Measurements from ENCODE around the gene RFTN1. TPM values are rescaled to one million over a fixed set of nuclear protein-coding genes. Genes with fewer than 3 reads are reported as not detected.

RFTN1 gene
- total RNA-seq, 1 donor from 2014 or later: 34.7 TPM

DNA sequence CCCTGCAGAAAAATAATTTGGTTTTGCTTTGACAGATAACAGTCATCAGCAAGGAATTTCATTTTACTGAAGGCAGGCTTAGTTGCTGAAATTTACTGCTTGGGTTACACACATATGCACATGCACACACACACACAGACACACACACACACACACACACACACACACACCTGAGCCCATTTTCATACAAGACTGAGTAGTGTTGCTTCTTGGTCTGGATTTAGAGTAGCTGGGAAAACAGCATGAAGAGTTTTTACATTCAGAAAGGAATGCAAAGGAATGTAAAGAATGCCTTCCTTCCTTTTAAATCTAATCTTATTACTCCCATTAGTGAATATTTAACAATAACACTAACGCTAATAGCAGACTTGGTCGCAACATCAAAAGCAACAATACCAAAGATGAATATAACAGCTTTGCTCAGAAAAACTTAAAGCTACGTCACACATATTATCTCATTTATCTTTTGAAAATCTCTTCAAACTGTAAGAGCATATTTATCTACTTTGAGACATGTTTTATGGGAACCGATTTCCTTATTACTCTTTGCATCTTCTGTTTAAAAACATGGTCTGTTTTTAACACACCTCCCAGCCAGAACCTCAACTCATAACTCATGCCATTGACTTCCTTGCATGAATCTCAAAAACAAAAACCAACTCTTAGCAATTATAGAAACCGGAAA lies 32.5 kb downstream of the RFTN1 start:
- DNase-seq (ENCODE audit: low read depth): no peak
- TF ChIP-seq, protein P1, sequence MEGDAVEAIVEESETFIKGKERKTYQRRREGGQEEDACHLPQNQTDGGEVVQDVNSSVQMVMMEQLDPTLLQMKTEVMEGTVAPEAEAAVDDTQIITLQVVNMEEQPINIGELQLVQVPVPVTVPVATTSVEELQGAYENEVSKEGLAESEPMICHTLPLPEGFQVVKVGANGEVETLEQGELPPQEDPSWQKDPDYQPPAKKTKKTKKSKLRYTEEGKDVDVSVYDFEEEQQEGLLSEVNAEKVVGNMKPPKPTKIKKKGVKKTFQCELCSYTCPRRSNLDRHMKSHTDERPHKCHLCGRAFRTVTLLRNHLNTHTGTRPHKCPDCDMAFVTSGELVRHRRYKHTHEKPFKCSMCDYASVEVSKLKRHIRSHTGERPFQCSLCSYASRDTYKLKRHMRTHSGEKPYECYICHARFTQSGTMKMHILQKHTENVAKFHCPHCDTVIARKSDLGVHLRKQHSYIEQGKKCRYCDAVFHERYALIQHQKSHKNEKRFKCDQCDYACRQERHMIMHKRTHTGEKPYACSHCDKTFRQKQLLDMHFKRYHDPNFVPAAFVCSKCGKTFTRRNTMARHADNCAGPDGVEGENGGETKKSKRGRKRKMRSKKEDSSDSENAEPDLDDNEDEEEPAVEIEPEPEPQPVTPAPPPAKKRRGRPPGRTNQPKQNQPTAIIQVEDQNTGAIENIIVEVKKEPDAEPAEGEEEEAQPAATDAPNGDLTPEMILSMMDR (conservative IDR thresholded peaks at IDR 0.05; ENCODE audit: low read depth, low read length): no peak
- H3K4me3 ChIP-seq (ENCODE audit: low read depth, low read length): no peak overlapping the region

DNA sequence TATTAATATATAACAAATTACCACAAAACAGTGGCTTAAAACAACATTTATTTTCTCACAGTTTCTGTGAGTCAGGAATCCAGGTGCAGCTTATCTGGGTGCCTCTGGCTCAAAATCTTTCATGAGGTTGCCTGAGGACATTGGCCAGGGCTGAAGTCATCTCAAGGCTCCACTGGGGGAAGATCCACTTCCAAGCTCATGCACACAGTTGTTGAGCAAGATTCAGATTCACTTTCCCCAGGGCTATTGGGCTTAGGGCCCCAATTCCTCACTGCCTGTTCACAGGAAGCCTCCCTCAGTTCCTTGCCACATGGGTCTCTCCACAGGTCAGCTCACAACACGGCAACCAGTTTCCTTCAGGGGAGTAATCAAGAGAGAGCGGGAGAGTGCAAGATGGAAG lies 35.0 kb downstream of the RFTN1 start:
- TF ChIP-seq, protein P1 (conservative IDR thresholded peaks at IDR 0.05; ENCODE audit: low read depth, low read length): no peak
- no peak for DNase-seq (ENCODE audit: low read depth)

DNA sequence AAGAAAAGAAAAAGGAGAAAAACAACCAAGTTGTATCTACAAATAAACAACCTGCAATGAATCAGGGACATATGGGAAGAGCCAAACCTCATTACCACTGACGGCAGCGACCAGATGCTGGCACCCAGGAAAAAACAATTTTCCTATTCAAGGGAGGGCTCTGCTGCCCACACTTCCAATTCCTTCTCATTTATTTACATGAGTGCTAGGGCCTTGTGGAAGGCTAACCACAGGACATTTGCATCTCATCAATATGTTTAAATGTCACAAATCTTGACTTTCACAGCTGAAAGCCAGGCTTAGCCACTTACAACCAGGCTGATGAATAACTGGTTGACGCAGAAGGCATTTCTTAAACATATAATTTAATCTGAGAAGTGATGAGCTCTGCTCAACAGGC lies 36.0 kb downstream of the RFTN1 start:
- TF ChIP-seq, protein P1 (conservative IDR thresholded peaks at IDR 0.05; ENCODE audit: low read depth, low read length): no peak
- H3K4me3 ChIP-seq (ENCODE audit: low read depth, low read length): no peak overlapping the region
- no peak for DNase-seq (ENCODE audit: low read depth)

More for the DNA sequence above, 35.0 kb downstream of the RFTN1 start:
- H3K4me3 ChIP-seq (ENCODE audit: low read depth, low read length): no peak overlapping the region

DNA sequence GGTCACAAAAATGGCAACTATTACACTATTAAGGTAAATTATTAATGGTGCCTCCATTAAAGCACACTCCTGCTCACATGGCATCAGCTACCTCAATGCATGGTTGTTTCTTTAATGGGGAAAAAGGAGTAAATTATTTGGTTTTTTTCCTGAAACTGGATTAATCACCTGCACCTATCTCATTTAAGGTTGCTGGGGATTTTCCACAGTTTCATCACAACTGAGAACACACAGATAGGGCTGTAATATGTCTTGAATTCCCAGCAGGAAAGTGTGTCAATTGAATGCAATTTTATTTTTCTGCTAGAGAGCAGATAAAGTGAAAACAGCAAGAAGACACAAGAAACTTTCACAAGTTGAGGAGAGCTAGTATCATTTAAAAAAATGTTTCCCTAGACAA lies 36.4 kb downstream of the RFTN1 start:
- no peak overlapping the region for H3K4me3 ChIP-seq (ENCODE audit: low read depth, low read length)
- TF ChIP-seq, protein P1 (conservative IDR thresholded peaks at IDR 0.05; ENCODE audit: low read depth, low read length): no peak
- DNase-seq (ENCODE audit: low read depth): no peak

DNA sequence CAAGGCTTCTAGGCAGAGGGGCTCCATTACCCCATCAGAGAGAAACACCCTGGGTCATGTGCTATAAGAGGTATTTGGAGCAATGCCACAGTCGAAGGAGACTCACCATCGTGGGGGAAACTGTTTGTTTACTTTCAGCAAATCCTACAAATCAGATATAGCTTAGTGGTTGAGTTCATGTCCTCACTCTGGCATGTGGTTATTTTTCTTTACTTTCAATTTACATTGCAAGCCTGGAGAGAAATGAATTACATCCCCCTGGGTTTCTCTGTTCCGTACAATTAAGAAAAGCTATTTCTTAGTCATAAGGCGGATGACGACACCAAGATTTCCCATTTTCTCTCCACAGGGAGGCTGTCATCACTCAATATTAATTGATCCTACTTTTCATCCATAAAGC lies 36.9 kb downstream of the RFTN1 start:
- H3K4me3 ChIP-seq (ENCODE audit: low read depth, low read length): no peak overlapping the region
- DNase-seq (ENCODE audit: low read depth): no peak
- TF ChIP-seq, protein P1 (conservative IDR thresholded peaks at IDR 0.05; ENCODE audit: low read depth, low read length): no peak

DNA sequence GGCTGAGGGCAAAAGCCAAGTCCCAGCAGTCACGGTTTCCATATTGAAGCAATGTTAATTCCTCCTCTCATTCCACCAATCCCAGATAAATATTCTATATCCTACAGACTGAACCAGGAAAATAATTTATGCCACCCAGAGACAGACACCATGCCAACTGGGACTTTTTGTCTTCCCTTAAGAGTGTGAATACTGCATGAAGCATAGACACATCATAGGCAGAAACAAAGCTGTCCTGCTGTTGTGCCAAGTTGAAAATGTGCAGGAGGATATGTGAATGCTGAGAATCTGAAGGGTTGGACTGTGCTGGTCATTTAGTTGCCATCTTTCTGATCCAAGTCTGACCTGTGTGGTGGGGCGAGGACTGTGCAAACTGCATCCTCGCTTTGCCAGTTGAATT lies 37.7 kb downstream of the RFTN1 start:
- H3K4me3 ChIP-seq (ENCODE audit: low read depth, low read length): no peak overlapping the region
- no peak for DNase-seq (ENCODE audit: low read depth)
- TF ChIP-seq, protein P1 (conservative IDR thresholded peaks at IDR 0.05; ENCODE audit: low read depth, low read length): no peak

DNA sequence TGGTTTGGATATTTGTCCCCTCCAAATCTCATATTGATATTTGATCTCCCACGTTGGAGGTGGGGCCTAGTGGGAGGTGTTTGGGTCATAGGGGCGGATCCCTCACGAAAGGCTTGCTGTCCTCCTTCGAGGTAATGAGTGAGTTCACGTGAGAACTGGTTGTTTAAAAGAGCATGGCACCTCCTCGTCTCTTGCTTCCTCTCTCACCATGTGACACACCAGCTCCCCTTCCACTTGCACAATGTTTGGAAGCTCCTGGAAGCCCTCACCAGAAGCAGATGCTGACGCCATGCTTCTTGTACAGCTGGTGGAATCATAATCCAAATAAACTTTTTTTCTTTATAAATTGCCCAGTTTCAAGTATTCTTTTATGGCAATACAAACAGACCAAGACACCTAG lies 38.6 kb downstream of the RFTN1 start:
- TF ChIP-seq, protein P1 (conservative IDR thresholded peaks at IDR 0.05; ENCODE audit: low read depth, low read length): no peak
- H3K4me3 ChIP-seq (ENCODE audit: low read depth, low read length): no peak overlapping the region
- DNase-seq (ENCODE audit: low read depth): no peak

Data from epithelial cell of proximal tubule (primary cell).